Activated CD4-positive, alpha-beta memory T cell treated with anti-CD3 and anti-CD28 coated beads, Interleukin-2, amount 10 ng/mL, durations not matched to agents 7 days and 5 days (primary cell): ENCODE data around the gene TIGIT. TPM values are rescaled to one million over a fixed set of nuclear protein-coding genes. Genes with fewer than 3 reads are reported as not detected.

ENCODE experiments used
- CTCF ChIA-PET: fragments of 350-600 bp; sonication (Branson Sonifier 250); formaldehyde crosslinking; loops from one replicate; lab custom pipeline; 2021; ENCODE audit warnings: antibody characterized with exemption, inconsistent platforms; lab: Charles Lee
- POLR2A ChIA-PET: fragments of 350-600 bp; sonication (Branson Sonifier 250); formaldehyde crosslinking; loops from one replicate; lab custom pipeline; 2021; ENCODE audit warnings: antibody characterized with exemption; lab: Charles Lee
- DNase-seq: peaks from one replicate; pipeline ENCODE4 v3.0.0-alpha.2; 2020
- H3K27ac Mint-ChIP-seq: one replicate; pipeline ENCODE4 v1.8.0; 2021; ENCODE audit warnings: mild to moderate bottlenecking, mixed read lengths
- H3K27me3 Mint-ChIP-seq: one replicate; pipeline ENCODE4 v1.8.0; 2021; ENCODE audit warnings: mixed read lengths
- H3K36me3 Mint-ChIP-seq: one replicate; pipeline ENCODE4 v1.8.0; 2021; ENCODE audit warnings: low read depth, mixed read lengths
- H3K4me1 Mint-ChIP-seq: one replicate; pipeline ENCODE4 v1.8.0; 2021; ENCODE audit warnings: mixed read lengths
- H3K4me3 Mint-ChIP-seq: one replicate; pipeline ENCODE4 v1.8.0; 2021; ENCODE audit warnings: mild to moderate bottlenecking, mixed read lengths
- H3K9me3 Mint-ChIP-seq: one replicate; pipeline ENCODE4 v1.8.0; 2021; ENCODE audit warnings: mixed read lengths
- total RNA-seq, 2 experiments: library from RNA; stranded (reverse); gene quantifications; one replicate each; pipeline ENCODE4 v1.2.3, GENCODE V29; 2021

TIGIT gene
- total RNA-seq, 2 experiments from 2014 or later: 29.8 to 30.4 TPM

GRCh38 chr3:114290911-114291901 is 2.6 kb upstream of the TIGIT start:
- no peaks in the 10 kb centered on the region for H3K9me3 Mint-ChIP-seq
- CTCF ChIA-PET: interaction anchor here (0.6 to 5.6 kb wide), 40 partner anchors 10 to 555 kb away, joined by 3 to 51 read pairs (median 4); no protein-coding TSS in a partner anchor
- POLR2A ChIA-PET: interaction anchor here (0.6 to 8.0 kb wide), 18 partner anchors 8 to 138 kb away, joined by 3 to 133 read pairs (median 4); no protein-coding TSS in a partner anchor
- peak overlapping the region; percentile 88 for H3K27ac Mint-ChIP-seq
- H3K4me1 Mint-ChIP-seq: peaks cover 46% of the 10 kb centered on the region
- peak; percentile 91 for DNase-seq
- H3K4me3 Mint-ChIP-seq: peak overlapping the region; percentile 77
- H3K36me3 Mint-ChIP-seq: peaks cover 8% of the 10 kb centered on the region
- no peaks in the 10 kb centered on the region for H3K27me3 Mint-ChIP-seq

GRCh38 chr3:114294940-114295480 is 1.2 kb downstream of the TIGIT start:
- ChIA-PET CTCF (interaction anchor here (0.8 to 5.6 kb wide), 2 partner anchors 11 to 140 kb away, joined by 3 to 51 read pairs; no protein-coding TSS in a partner anchor), POLR2A (interaction anchor here (1.1 to 8.0 kb wide), 7 partner anchors 12 to 80 kb away, joined by 3 to 133 read pairs (median 7); no protein-coding TSS in a partner anchor)
- Mint-ChIP-seq H3K27me3 (no peaks in the 10 kb centered on the region), H3K36me3 (peaks cover 27% of the 10 kb centered on the region), H3K9me3 (no peaks in the 10 kb centered on the region), H3K27ac (peak overlapping the region; percentile 79), H3K4me1 (peaks cover 62% of the 10 kb centered on the region), H3K4me3 (peak overlapping the region; percentile 65)
- DNase-seq: no peak

DNA sequence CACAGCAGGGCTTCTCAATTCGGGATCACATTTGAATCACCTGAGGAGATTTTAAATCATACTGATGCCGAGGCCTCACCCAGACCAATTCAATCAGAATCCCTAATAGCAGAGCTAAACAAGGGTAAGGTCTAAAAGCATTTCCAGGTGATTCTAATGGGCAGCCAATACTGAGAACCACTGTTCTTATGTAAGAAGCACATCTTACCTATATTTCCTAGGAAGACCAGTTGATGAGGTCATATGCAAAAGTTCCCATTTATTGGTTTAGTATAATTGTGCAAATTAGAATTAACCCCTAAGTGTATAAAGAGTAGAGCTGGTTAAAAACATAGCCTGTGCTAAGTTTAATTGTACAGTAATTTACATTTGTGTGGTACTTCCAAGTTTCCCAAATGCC is 2.1 kb downstream of the TIGIT start:
- CTCF ChIA-PET: interaction anchor here (0.8 to 1.3 kb wide), 6 partner anchors 12 to 141 kb away, joined by 3 to 13 read pairs (median 3); no protein-coding TSS in a partner anchor
- peaks cover 60% of the 10 kb centered on the region for H3K4me1 Mint-ChIP-seq
- POLR2A ChIA-PET: interaction anchor here (0.8 to 8.0 kb wide), 4 partner anchors 11 to 81 kb away, joined by 3 to 133 read pairs (median 40); no protein-coding TSS in a partner anchor
- H3K36me3 Mint-ChIP-seq: peaks cover 33% of the 10 kb centered on the region
- DNase-seq: no peak
- H3K4me3 Mint-ChIP-seq: peak overlapping the region; percentile 65
- no peaks in the 10 kb centered on the region for H3K9me3 Mint-ChIP-seq
- peak overlapping the region; percentile 45 for H3K27ac Mint-ChIP-seq
- no peaks in the 10 kb centered on the region for H3K27me3 Mint-ChIP-seq

DNA sequence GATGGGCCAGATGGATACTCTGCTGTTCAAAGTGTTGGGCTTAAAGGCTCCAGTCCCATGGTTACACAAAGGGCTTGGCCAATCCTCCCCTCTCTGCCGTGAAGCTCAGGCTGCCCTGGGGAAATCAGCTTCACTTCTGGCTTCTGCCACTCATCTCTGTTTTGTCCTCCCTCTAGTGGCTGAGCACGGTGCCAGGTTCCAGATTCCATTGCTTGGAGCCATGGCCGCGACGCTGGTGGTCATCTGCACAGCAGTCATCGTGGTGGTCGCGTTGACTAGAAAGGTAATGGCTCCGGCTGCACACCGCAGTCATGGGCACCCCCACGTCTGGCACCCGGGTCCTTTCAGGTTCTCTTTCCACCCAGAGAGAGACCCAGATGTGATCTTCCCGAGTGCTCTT is 5.6 kb downstream of the TIGIT start:
- Mint-ChIP-seq H3K27ac (no peak overlapping the region), H3K4me1 (peaks cover 28% of the 10 kb centered on the region), H3K36me3 (peaks cover 44% of the 10 kb centered on the region), H3K27me3 (no peaks in the 10 kb centered on the region), H3K9me3 (no peaks in the 10 kb centered on the region), H3K4me3 (no peak overlapping the region)
- ChIA-PET CTCF (interaction anchor here (0.6 to 4.4 kb wide), 12 partner anchors 8 to 155 kb away, joined by 3 to 24 read pairs (median 4); no protein-coding TSS in a partner anchor), POLR2A (interaction anchor here (0.6 to 1.4 kb wide), 3 partner anchors 9 to 85 kb away, joined by 3 read pairs; no protein-coding TSS in a partner anchor)
- peak; percentile 37 for DNase-seq

DNA sequence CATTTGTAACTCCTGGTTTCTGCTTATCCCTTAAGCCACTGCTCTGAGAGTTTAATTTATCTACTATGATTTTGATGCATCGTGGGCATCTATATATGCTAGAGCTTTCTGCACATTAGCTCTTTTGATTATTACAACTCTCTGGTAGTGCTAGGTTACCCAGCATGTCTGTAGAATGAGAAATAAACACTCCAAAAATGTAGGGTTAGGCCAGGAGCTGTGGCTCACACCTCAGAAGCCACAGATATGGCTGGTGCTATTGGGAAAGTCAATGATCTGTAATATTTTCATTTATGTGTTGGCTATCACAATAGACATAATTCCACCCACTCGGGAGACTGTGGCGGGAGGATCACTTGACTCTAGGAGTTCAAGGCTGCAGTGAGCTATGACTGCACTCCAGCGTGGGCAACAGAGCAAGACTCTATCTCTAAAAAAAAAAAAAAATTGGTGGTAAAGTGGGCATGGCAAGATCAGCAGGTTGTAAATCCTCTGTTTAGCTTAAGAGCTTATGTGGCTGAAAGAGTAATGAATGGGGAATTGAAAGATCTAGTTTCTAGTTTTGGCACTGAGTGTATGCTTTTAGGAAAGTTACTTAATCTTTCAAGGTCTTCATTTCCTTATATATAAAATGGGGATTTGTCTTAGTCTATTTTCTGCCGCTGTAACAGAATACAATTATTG is 6.3 kb downstream of the TIGIT start:
- no peak for DNase-seq
- CTCF ChIA-PET: interaction anchor here (0.9 to 4.4 kb wide), 10 partner anchors 8 to 156 kb away, joined by 3 to 24 read pairs (median 5); no protein-coding TSS in a partner anchor
- Mint-ChIP-seq H3K9me3 (no peaks in the 10 kb centered on the region), H3K4me1 (peaks cover 23% of the 10 kb centered on the region), H3K27me3 (no peaks in the 10 kb centered on the region), H3K27ac (no peak overlapping the region), H3K4me3 (no peak overlapping the region), H3K36me3 (peaks cover 42% of the 10 kb centered on the region)
- POLR2A ChIA-PET: interaction anchor here (0.6 to 1.4 kb wide), 3 partner anchors 9 to 86 kb away, joined by 3 read pairs; no protein-coding TSS in a partner anchor

- no peaks in the 10 kb centered on the region for H3K27me3 Mint-ChIP-seq
- peaks cover 52% of the 10 kb centered on the region for H3K36me3 Mint-ChIP-seq
- H3K9me3 Mint-ChIP-seq: peaks cover 5% of the 10 kb centered on the region
- ChIA-PET CTCF (interaction anchor here (0.7 to 4.6 kb wide), 8 partner anchors 8 to 85 kb away, joined by 3 to 51 read pairs (median 4); partner anchors contain the start of gene TIGIT), POLR2A (interaction anchor here (0.7 to 5.4 kb wide), 14 partner anchors 9 to 562 kb away, joined by 3 to 78 read pairs (median 6); partner anchors contain the start of gene TIGIT)
- H3K4me3 Mint-ChIP-seq: peak overlapping the region; percentile 36
- peaks cover 45% of the 10 kb centered on the region for H3K4me1 Mint-ChIP-seq
- DNase-seq: no peak
- H3K27ac Mint-ChIP-seq: peak overlapping the region; percentile 90
Observed at GRCh38 chr3:114307222-114307830, 13.5 kb downstream of the TIGIT start.

DNA sequence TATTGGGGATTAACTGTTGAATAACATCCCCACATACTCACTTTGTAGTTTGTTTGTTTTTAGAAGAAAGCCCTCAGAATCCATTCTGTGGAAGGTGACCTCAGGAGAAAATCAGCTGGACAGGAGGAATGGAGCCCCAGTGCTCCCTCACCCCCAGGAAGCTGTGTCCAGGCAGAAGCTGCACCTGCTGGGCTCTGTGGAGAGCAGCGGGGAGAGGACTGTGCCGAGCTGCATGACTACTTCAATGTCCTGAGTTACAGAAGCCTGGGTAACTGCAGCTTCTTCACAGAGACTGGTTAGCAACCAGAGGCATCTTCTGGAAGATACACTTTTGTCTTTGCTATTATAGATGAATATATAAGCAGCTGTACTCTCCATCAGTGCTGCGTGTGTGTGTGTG is 14.0 kb downstream of the TIGIT start:
- Mint-ChIP-seq H3K9me3 (peaks cover 5% of the 10 kb centered on the region), H3K27ac (peak overlapping the region; percentile 90), H3K27me3 (no peaks in the 10 kb centered on the region), H3K36me3 (peaks cover 48% of the 10 kb centered on the region), H3K4me3 (peak overlapping the region; percentile 36), H3K4me1 (peaks cover 45% of the 10 kb centered on the region)
- no peak for DNase-seq
- ChIA-PET POLR2A (interaction anchor here (0.7 to 5.4 kb wide), 12 partner anchors 9 to 562 kb away, joined by 3 to 78 read pairs (median 6); partner anchors contain the start of gene TIGIT), CTCF (interaction anchor here (0.7 to 4.6 kb wide), 8 partner anchors 9 to 86 kb away, joined by 3 to 51 read pairs (median 4); partner anchors contain the start of gene TIGIT)

- peak overlapping the region; percentile 90 for H3K27ac Mint-ChIP-seq
- no peak for DNase-seq
- CTCF ChIA-PET: interaction anchor here (0.8 to 4.6 kb wide), 4 partner anchors 9 to 23 kb away, joined by 3 to 51 read pairs (median 10); partner anchors contain the start of gene TIGIT
- H3K4me1 Mint-ChIP-seq: peaks cover 48% of the 10 kb centered on the region
- peaks cover 5% of the 10 kb centered on the region for H3K9me3 Mint-ChIP-seq
- no peaks in the 10 kb centered on the region for H3K27me3 Mint-ChIP-seq
- POLR2A ChIA-PET: interaction anchor here (0.6 to 5.4 kb wide), 7 partner anchors 8 to 94 kb away, joined by 4 to 78 read pairs (median 11); partner anchors contain the start of gene TIGIT
- H3K36me3 Mint-ChIP-seq: peaks cover 48% of the 10 kb centered on the region
- peak overlapping the region; percentile 42 for H3K4me3 Mint-ChIP-seq
Observed at GRCh38 chr3:114308377-114308776, 14.5 kb downstream of the TIGIT start.

DNA sequence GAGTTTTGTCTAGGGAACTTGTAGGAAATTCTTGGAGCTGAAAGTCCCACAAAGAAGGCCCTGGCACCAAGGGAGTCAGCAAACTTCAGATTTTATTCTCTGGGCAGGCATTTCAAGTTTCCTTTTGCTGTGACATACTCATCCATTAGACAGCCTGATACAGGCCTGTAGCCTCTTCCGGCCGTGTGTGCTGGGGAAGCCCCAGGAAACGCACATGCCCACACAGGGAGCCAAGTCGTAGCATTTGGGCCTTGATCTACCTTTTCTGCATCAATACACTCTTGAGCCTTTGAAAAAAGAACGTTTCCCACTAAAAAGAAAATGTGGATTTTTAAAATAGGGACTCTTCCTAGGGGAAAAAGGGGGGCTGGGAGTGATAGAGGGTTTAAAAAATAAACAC is 15.0 kb downstream of the TIGIT start:
- Mint-ChIP-seq H3K9me3 (peaks cover 5% of the 10 kb centered on the region), H3K27me3 (no peaks in the 10 kb centered on the region), H3K36me3 (peaks cover 48% of the 10 kb centered on the region), H3K4me3 (peak overlapping the region; percentile 51), H3K4me1 (peaks cover 52% of the 10 kb centered on the region), H3K27ac (peak overlapping the region; percentile 90)
- DNase-seq: peak; percentile 75
- ChIA-PET POLR2A (interaction anchor here (0.6 to 5.4 kb wide), 5 partner anchors 13 to 95 kb away, joined by 4 to 78 read pairs (median 20); partner anchors contain the start of gene TIGIT), CTCF (interaction anchor here (0.8 kb wide), 1 partner anchor 24 kb away, joined by 3 read pairs; no protein-coding TSS in a partner anchor)

GRCh38 chr3:114310695-114311094 is 16.9 kb downstream of the TIGIT start:
- Mint-ChIP-seq H3K4me1 (peaks cover 66% of the 10 kb centered on the region), H3K27ac (no peak overlapping the region), H3K4me3 (no peak overlapping the region), H3K27me3 (no peaks in the 10 kb centered on the region), H3K36me3 (peaks cover 37% of the 10 kb centered on the region), H3K9me3 (peaks cover 5% of the 10 kb centered on the region)
- no peak for DNase-seq
- CTCF ChIA-PET: interaction anchor here (1.0 to 4.3 kb wide), 3 partner anchors 11 to 97 kb away, joined by 6 to 19 read pairs (median 7); no protein-coding TSS in a partner anchor
- POLR2A ChIA-PET: interaction anchor here (1.0 to 3.3 kb wide), 4 partner anchors 16 to 97 kb away, joined by 3 to 8 read pairs (median 5); no protein-coding TSS in a partner anchor

DNA sequence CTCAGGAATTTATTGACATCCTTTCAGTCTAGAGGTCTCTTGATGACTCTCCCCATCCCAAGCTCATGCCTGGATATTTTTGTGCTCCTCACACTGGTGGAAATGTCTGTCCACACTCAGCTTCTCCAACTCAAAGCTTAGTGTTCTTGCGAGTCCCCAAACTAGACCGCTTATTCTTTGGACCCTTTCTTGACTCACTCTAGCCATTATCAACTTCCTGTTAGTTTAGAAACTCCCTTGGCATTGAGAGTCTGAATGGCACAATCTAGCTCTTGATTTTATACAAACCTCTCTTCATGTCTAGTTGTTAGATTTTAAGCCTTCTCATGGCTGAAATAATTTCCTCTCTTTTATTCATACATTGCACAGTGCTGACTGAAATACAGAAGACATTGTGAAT is 19.6 kb downstream of the TIGIT start:
- H3K4me1 Mint-ChIP-seq: peaks cover 61% of the 10 kb centered on the region
- H3K36me3 Mint-ChIP-seq: peaks cover 20% of the 10 kb centered on the region
- ChIA-PET POLR2A (interaction anchor here (0.8 to 3.3 kb wide), 6 partner anchors 8 to 26 kb away, joined by 3 to 8 read pairs (median 4); no protein-coding TSS in a partner anchor), CTCF (interaction anchor here (4.3 kb wide), 1 partner anchor 22 kb away, joined by 19 read pairs; no protein-coding TSS in a partner anchor)
- DNase-seq: no peak
- H3K27me3 Mint-ChIP-seq: no peaks in the 10 kb centered on the region
- H3K4me3 Mint-ChIP-seq: no peak overlapping the region
- H3K9me3 Mint-ChIP-seq: no peaks in the 10 kb centered on the region
- peak overlapping the region; percentile 16 for H3K27ac Mint-ChIP-seq
